Activated gamma-delta T cell treated with anti-CD3 and anti-CD28 coated beads, Interleukin-2, amount 50 U/mL, for 16 hours (primary cell): ENCODE results near the gene FRMD7.
"Not testable (repeated sequence)": the region's sequence is repeated elsewhere in the genome, so short reads cannot be mapped to it uniquely, and the experiment has no call there.

ENCODE experiments used
- DNase-seq: peaks from one replicate; pipeline ENCODE4 v3.0.0-alpha.2; 2020; ENCODE audit warnings: low read depth

FRMD7 gene

DNA sequence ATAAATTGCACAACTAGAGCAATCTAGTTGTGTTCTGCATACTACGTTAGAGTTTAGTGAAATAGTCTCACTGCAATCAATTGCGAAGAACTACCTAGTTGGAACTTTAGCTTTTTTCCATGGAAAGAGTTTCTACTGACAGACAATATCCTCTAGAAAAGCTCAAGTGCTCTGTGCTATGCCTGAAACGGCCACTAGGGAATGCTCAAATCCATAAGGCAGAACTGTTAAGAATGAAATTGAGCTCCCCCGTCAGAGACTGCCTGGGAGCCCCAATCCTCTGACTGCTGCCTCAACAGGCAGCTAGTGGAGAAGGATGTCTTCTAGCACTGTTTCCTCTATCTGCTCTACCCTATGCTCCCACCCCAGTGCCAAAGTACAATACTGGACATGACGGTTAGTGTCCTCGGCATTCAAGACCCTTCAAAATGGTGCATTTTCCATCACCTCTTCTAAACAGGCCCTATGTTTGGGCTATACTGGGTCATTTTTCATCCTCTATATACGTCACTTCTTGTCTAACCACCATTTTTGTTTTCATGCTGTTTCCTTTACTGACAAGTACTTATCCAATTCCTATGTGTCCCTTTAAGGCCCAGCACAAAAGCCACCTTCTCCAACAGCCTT lies 35.3 kb downstream of the FRMD7 start:
- peak; percentile 7 for DNase-seq

DNA sequence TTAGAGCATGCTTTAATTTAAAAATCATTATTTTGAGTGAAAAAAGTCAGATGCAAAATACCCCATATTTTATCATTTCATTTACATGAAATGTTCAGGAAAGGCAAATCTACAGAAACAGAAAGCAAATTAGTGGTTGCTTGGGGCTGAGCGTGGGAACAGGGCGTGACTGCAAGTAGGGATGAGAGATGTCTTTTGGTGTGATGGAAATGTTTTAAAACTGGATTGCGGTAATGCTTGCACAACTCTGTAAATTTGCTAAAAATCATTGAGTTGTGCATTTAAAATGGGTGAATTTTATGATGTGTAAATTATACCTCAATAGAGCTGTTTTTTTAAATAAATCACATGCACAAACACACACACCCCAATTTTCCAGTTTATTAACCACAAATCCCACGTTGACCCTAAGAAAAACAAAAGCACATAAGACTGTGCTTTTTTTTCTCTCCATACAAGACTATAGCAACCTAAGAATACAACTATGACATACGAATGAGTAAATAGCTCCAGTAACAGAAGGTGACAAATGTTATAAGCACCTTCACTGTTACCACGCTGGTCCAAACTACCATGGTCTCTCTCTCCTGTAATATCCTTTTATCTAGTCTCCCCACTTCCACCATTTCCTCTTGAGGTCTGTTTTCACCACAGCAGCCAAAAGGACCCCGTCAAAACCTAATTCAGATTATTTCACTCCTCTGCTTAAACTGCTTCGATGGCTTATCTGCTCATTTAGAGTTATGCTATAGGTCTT lies 37.2 kb downstream of the FRMD7 start:
- DNase-seq = no peak

DNA sequence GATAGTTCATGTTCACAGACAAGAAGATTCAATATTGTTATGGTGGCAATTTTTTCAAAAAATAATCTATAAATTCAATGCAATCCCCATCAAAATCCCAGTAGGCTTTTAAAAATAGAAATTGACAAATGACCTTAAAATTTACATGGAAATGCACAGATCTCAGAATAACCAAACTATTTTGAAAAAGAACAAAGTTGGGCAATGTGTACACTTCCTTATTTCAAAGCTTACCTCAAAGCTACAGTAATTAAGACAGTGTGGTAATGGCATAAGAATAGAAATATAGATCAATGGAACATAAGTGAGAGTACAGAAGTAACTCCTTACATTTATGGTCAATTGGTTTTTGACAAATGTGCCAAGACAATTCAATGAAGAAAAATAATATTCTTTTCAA lies 39.0 kb downstream of the FRMD7 start:
- no peak for DNase-seq

- no peak for DNase-seq
Measured at GRCh38 chrX:132086672-132087071, 41.1 kb downstream of the FRMD7 start.

- DNase-seq = no peak
Measured at GRCh38 chrX:132085786-132086185, 42.0 kb downstream of the FRMD7 start.

DNA sequence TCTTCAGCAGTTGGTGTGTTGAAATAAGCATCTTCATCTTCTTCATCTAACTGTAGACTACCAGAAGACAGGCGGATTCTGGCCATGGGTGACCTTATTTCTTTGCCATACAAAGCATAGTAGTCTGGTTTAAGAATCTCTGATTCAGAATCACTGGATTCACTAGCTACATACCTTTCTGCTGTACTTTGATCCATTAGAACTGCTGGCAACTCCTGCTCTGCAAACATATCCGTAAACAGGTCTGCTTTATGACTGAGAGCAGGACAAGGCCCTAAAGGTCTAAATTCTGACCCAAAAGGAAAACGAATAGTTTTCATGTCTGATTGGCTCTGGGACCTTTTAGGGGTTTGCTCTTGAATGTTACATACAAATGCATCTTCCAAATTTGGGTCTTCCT lies 49.9 kb downstream of the FRMD7 start:
- no peak for DNase-seq

- no peak for DNase-seq
Measured at GRCh38 chrX:132077414-132077813, 50.4 kb downstream of the FRMD7 start.

- no peak for DNase-seq
Measured at GRCh38 chrX:132071254-132071653, 56.6 kb downstream of the FRMD7 start.

DNA sequence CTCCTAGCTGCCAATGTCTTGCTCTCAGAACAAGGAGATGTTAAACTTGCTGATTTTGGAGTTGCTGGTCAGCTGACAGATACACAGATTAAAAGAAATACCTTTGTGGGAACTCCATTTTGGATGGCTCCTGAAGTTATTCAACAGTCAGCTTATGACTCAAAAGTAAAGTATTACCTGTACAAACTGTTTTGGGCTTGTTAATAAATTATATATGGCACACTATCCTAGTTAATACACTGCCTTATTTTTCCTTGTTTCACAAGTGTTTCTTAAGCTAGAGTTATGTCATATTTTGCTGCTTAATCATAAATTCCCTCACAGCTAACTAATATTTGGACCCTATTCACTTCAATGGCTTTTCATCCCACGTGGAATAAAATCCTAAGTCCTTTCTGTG lies 59.4 kb downstream of the FRMD7 start:
- DNase-seq = no peak

- no peak for DNase-seq
Measured at GRCh38 chrX:132063862-132064261, 64.0 kb downstream of the FRMD7 start.

GRCh38 chrX:132063334-132063733 lies 64.5 kb downstream of the FRMD7 start:
- DNase-seq = no peak

DNA sequence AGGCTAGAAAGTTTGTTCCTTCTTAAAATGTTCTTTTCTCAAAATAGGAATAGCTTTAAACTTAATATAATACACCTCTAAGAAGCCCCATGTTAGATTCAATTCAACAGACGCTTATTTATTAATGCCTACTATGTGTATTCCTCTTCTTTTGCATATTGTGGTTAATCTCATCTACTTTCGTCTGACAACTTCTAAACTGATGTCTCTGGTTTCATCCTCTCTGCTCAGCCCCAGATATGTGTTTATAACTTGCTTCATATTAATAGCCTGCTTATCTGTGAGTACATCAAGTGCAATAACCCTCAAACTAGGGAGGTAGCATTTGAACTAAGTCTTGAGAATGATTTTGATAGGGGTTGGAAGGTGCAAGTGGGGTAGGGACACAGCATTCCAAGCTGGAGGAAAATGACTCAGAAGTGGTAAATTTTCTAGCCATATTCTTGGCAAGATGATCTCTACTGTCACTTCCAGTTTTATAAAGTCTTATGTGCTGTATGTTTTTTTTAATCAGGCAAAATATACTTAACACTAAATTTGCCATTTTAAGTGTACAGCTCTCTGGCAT lies 67.8 kb downstream of the FRMD7 start:
- DNase-seq = no peak

- no peak for DNase-seq
Measured at GRCh38 chrX:132058975-132059374, 68.8 kb downstream of the FRMD7 start.

DNA sequence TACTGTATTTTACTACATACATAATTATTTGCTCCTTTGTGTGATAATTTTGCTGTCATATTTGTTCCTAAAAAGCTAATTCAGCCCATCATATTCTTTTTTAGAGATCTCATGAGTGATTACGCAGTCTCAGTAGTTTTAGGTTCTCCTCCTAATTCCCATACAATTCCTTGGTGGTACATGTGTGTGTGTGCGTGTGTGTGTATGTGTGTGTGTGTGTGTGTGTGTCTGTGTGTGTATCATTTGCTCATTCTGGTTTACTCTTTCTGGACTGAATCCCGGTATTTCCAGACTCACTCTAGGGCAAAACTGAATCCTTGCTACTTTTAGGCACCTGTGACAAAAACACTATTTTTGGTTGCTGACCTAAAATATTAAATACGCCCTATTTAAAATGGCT lies 69.8 kb downstream of the FRMD7 start:
- no peak for DNase-seq

GRCh38 chrX:132051778-132052177 lies 76.0 kb downstream of the FRMD7 start:
- DNase-seq = not testable (repeated sequence)

DNA sequence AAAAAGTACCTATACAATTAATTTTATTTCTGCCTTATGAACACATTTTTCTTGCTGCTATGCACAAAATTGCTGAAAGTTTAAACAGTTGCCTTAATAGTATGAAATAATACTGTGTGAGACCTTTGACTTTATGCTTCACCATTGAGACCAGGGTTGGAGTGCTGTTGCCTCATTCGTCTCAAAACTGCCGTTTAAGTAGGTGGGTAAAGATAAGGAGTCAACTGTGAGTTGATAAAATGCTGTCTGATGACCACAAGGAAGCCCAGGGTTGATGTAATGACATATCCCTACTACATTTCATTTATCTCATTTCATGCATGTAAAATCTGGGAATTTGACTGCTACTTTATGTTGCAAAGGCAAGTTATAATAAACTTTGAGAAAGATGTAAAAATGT lies 81.3 kb downstream of the FRMD7 start:
- DNase-seq = no peak

DNA sequence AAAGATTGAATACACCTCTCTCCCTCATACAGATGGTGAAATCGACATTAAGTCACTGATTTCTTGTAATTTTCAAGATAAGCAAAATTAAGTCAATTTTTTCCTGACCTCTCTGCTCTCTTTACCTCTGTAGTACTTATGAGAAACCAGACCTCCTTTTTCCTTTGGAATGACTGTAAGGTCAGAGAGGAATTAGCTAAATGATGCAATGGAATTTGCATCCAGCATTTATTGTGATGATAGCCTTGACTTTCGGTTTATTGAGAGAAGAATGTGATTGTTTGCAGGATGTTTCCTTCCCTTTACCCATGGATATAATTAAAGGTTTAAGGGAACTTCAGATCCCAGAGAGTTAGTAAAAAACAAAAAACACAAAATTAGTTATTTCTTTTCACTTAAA lies 82.4 kb downstream of the FRMD7 start:
- DNase-seq = no peak

DNA sequence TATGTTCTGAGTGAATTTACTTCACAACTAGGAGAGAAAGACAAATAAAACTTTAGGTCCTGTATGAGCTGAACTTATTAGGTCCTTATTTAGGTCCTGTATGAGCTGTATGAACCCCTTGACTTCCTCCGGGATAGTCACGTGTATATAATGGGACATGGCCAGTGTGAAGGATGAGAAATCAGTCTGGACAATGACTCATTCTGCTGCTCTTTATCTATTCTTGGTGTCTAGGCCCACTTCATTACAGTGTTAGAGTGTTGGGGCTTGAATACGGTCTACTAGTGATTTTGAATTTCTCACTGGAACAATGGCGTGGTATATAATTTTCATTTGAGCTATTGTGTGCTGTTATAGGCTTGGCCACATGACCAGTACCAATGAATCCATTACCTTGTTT lies 82.9 kb downstream of the FRMD7 start:
- DNase-seq = no peak

DNA sequence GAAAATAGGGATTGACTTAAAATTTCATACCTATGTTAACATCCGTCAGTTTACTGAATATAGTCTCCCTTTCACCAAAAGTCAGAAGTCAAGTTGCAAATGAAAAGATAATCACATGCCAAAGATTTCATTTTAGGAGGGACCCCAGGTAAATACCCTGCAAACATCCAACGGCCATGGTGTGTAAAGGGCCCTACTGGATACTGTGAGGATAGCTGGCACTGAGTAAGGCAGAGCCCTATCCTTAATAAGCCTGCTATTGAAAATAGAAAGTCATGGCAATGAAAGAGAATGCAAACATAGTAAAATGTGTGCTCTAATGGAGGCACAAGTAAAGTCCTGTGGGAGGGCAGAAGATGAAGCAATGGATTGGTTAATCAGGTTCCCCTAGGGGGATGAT lies 83.8 kb downstream of the FRMD7 start:
- DNase-seq = no peak

DNA sequence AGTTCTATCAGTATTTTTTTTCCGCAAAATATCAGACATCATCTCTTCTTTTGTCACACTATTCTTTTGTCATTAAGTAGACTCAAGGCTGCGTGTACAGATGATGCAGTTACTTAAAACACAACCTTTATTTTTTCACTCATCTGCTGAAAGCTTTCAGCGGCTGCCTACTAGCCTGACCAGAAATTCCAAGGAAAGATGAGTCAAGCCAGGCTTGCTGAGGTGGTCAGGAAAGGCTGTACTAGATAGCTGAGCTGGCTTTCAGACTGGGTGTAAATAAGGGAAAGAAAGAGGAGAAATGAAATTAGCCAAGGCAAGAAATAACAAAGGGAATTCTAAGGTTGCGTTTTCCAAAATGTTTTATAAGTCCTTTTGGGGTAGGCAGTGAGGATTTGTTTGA lies 86.8 kb downstream of the FRMD7 start:
- no peak for DNase-seq

DNA sequence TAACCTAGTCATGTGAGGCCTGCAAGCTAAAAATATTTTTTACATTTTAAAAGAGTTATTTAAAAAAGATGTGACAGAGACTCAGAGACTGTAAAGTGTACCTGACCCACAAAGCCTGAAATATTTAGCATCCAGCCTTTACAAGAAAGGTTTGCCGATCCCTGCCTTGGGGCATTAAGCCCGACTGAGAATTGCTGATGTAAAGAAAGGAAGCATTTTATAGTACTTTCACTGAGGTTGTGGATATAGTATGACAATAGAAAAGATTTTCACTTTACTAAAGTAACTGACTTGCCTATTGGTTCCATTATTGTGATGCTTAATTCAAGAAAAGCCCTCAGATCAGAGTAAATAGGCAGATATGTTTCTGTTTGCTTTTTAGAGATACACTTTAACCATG lies 87.8 kb downstream of the FRMD7 start:
- DNase-seq = no peak

GRCh38 chrX:132037479-132037993 lies 90.3 kb downstream of the FRMD7 start:
- DNase-seq = no peak

DNA sequence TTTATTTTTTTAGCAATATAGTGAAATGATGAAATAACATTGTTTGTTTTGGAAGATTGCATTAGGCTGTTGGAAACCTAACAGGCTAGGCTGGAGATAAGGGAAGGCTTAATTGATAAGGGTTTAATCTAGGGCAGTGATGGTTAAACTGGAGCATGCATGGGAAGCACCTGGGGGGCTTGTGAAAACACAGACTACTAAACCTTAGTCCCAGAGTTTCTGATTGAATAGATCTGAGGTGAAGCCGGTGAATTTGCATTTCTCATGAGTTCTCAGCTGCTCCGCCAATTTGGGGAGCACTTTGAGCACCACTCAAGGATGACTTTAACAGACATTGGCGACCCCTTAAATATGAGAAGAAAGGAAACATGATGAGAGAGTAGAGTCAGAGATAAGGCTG lies 93.2 kb downstream of the FRMD7 start:
- no peak for DNase-seq
